HL-60 (cell line): Measurements from ENCODE around the gene HOXB5.

ENCODE experiments used
- DNase-seq, 2 experiments: peaks; one replicate each; pipeline ENCODE4 v3.0.0-alpha.2; 2010 to 2020; ENCODE audit warnings: low read depth in 1 of 2, low spot score in 1 of 2
- H3K27ac ChIP-seq: fragments of 250-450 bp; sonication (Bioruptor Pico); replicated peaks from 2 replicates; pipeline ENCODE4 v1.5.1; 2020; ENCODE audit warnings: mild to moderate bottlenecking, moderate library complexity
- H3K27me3 ChIP-seq: fragments of 250-450 bp; sonication (Bioruptor Pico); 2 replicates; pipeline ENCODE4 v1.5.1; 2021; ENCODE audit warnings: mild to moderate bottlenecking, moderate library complexity; ENCODE audit not compliant: insufficient read depth, poor library complexity, severe bottlenecking
- H3K4me3 ChIP-seq: replicated peaks from 2 replicates; pipeline ENCODE4 v1.5.1; 2011; ENCODE audit warnings: mild to moderate bottlenecking, control low read depth, low read length; ENCODE audit not compliant: insufficient read depth
- GABPA ChIP-seq: IDR thresholded peaks from 2 replicates; pipeline ENCODE4 v1.6.1; 2012; ENCODE audit warnings: low read depth
- POLR2AphosphoS5 ChIP-seq: IDR thresholded peaks from 2 replicates; pipeline ENCODE4 v1.6.1; 2012; ENCODE audit warnings: low read depth
- SPI1 ChIP-seq: IDR thresholded peaks from 2 replicates; pipeline ENCODE4 v1.6.1; 2012; ENCODE audit warnings: low read depth, mild to moderate bottlenecking, borderline replicate concordance
- TF ChIP-seq, protein P1 (sequence below): IDR thresholded peaks from one replicate; pipeline ENCODE4 v1.5.1; 2011; ENCODE audit warnings: low read length, control low read depth, inconsistent platforms; ENCODE audit not compliant: insufficient read depth
- TF ChIP-seq, protein P2 (sequence below): IDR thresholded peaks from 2 replicates; pipeline ENCODE4 v1.6.1; 2012; ENCODE audit warnings: low read depth; ENCODE audit not compliant: insufficient replicate concordance

Gene HOXB5

DNA sequence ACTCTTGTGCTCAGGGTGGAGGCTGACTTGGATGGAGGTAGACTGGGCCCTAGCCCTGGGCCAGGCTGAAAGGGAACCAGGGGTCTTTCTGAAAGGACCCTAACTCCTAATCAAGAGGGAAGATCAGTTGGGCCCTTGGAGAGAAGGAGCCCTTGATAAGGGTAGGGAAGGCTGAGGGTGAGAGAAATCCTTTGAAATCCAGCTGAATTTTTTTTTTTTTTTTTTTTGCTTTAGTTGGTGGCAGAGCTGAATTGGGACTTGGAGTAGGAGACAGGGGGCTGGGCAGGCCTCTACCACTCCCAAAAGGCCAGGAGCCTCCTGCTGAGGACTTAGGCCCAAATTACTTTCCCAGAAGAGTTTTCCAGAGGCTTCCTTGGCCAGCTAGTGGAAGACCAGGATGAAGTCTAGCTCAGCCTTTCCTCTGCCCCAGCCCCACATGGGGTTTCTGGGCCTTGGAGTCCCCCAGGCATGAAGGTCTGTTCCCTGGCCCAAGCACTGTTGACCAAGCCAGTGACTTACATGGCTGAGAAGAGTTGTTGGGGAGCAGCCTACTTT lies 2.9 kb downstream of the HOXB5 start:
- no peak for DNase-seq

DNA sequence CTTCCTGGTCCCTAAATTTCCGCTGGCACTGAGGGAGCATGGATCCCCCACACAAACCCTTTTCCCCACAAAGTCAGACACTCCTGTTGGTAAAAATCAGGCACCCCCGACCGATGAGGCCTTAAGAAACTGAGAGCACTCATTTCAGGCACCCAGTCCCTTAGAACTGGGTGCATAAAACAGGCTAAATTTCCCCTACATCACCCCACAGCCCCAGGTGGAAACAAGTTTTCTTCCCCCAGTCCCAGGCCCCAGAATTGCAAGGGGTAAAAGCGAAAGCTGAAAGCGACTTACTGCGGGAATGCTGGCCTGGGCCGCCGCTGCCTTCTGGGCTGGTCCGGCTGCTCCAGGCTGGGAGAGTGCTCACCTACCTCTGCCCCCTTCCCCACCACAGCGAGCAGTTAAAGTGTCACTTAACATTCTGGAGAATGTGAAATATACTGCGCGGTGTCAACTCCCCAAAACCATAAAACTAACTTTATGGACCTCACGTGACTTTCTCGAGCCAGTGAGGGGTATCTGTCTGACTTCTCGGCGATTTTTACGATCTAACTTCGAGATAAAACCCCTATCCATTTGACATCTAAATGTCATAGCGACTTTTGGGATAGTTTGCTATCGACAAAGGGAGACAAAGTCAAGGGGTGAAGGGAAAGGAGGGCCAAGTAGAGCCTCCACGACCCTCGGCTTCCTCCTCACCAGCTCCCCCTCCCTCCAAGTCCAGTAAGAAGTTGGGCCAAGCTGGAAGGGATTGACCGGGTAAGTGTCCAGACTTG lies 3.6 kb downstream of the HOXB5 start, which contains the start of gene HOXB3:
Gene HOXB3, minus strand, starts transcription at position 411 of the 776 bp plus-strand sequence. CDS start 37,767 bp downstream, outside the sequence.
- no peak for TF ChIP-seq SPI1
- Histone ChIP-seq H3K27ac (no peak within 1 kb of the TSS), H3K27me3 (peaks cover 76% of the 10 kb centered on the region)

More for the DNA sequence above, 2.9 kb downstream of the HOXB5 start:
- Histone ChIP-seq H3K27ac (no peak overlapping the region), H3K27me3 (peaks cover 75% of the 10 kb centered on the region), H3K4me3 (no peak overlapping the region)
- TF ChIP-seq GABPA (no peak), SPI1 (no peak), POLR2AphosphoS5 (no peak)
- TF ChIP-seq, protein P1, sequence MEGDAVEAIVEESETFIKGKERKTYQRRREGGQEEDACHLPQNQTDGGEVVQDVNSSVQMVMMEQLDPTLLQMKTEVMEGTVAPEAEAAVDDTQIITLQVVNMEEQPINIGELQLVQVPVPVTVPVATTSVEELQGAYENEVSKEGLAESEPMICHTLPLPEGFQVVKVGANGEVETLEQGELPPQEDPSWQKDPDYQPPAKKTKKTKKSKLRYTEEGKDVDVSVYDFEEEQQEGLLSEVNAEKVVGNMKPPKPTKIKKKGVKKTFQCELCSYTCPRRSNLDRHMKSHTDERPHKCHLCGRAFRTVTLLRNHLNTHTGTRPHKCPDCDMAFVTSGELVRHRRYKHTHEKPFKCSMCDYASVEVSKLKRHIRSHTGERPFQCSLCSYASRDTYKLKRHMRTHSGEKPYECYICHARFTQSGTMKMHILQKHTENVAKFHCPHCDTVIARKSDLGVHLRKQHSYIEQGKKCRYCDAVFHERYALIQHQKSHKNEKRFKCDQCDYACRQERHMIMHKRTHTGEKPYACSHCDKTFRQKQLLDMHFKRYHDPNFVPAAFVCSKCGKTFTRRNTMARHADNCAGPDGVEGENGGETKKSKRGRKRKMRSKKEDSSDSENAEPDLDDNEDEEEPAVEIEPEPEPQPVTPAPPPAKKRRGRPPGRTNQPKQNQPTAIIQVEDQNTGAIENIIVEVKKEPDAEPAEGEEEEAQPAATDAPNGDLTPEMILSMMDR = no peak
- TF ChIP-seq, protein P2, sequence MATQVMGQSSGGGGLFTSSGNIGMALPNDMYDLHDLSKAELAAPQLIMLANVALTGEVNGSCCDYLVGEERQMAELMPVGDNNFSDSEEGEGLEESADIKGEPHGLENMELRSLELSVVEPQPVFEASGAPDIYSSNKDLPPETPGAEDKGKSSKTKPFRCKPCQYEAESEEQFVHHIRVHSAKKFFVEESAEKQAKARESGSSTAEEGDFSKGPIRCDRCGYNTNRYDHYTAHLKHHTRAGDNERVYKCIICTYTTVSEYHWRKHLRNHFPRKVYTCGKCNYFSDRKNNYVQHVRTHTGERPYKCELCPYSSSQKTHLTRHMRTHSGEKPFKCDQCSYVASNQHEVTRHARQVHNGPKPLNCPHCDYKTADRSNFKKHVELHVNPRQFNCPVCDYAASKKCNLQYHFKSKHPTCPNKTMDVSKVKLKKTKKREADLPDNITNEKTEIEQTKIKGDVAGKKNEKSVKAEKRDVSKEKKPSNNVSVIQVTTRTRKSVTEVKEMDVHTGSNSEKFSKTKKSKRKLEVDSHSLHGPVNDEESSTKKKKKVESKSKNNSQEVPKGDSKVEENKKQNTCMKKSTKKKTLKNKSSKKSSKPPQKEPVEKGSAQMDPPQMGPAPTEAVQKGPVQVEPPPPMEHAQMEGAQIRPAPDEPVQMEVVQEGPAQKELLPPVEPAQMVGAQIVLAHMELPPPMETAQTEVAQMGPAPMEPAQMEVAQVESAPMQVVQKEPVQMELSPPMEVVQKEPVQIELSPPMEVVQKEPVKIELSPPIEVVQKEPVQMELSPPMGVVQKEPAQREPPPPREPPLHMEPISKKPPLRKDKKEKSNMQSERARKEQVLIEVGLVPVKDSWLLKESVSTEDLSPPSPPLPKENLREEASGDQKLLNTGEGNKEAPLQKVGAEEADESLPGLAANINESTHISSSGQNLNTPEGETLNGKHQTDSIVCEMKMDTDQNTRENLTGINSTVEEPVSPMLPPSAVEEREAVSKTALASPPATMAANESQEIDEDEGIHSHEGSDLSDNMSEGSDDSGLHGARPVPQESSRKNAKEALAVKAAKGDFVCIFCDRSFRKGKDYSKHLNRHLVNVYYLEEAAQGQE = no peak

DNA sequence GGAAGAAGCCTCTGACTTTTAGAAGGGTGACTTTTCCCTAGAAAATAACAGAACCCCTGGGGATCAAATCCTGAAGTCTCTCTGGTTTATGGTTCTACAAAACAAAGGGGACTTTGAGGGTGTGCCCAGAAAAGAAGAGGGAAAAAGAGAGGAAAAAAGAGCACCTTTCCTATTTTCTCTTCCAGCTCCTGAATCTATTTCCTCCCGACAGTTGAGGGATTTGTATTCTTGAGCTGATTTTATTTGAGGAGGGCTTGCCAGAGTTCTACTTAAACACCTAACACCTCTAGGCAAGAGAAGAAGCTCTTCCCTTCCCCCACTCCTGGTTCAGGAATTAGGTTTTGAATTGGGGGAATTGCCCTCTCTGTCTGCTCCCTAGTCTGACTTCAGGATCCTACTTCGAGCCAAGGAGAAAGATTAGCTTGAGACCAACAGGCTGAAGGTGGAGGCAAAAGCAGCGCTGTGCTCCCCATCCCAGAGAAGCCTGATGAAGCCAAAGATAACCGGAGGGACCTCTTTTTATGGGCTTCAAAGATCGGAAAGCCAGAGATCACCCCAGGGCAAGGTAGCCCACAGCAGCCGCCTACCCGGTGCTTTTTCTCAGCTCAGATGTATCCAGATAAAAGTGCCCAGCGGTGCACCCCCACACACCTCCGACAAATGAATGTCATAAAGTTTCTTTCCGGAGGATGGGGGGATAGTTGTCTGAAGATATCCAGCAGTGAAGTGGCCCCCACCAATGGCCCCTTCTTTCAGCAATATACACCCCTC lies 4.3 kb downstream of the HOXB5 start:
- H3K27ac ChIP-seq = no peak overlapping the region
- no peak for DNase-seq
- peaks cover 79% of the 10 kb centered on the region for H3K27me3 ChIP-seq
- TF ChIP-seq, protein P2 = no peak
- TF ChIP-seq GABPA (no peak), POLR2AphosphoS5 (no peak)
- H3K4me3 ChIP-seq = no peak overlapping the region

More for the DNA sequence above, 3.6 kb downstream of the HOXB5 start, which contains the start of gene HOXB3:
- H3K4me3 ChIP-seq = no peak within 1 kb of the TSS
- DNase-seq = no peak

DNA sequence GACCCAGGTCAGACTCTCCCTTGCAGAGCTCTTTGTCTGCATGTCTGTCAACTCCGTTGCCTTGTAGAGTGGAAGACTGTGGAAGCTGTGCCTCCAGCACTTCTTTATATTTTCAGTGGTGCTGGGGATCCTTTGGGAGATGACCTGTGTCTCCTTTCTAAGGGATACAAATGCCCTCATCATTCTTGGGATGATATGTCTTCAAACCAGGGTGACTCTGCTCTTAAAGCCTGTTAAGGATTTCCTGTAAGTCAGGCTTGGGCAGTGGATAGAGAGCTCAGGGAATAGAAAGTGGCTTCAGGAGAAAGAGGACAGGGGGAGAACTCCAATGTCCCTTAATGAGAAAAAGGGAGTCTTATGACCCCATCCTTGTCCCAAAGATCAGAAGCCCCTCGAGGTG lies 5.1 kb downstream of the HOXB5 start:
- no peak overlapping the region for H3K27ac ChIP-seq
- TF ChIP-seq GABPA = no peak
- TF ChIP-seq, protein P1 = no peak
- TF ChIP-seq, protein P2 = no peak
- TF ChIP-seq SPI1 = no peak
- TF ChIP-seq POLR2AphosphoS5 = no peak
- DNase-seq = no peak
- peaks cover 84% of the 10 kb centered on the region for H3K27me3 ChIP-seq
- no peak overlapping the region for H3K4me3 ChIP-seq
